Left lung (tissue), 10 donors: ENCODE measurements around the gene TUBAL3. TPM values are rescaled to one million over a fixed set of nuclear protein-coding genes. Genes with fewer than 3 reads are reported as not detected.
A peak's percentile ranks its signal among the peaks of the same experiment; 100 is the strongest.

Experiments used
- ATAC-seq: fragments of 200-7000 bp; cut with Tn5 transposase; one replicate; pipeline ENCODE4 v1.9.1; 2020; ENCODE audit warnings: moderate library complexity
- DNase-seq, 4 donors: peaks; one replicate each; pipeline ENCODE4 v3.0.0-alpha.2; 2013 to 2020
- H3K27ac ChIP-seq, 2 donors: fragments of 200-600 bp; sonication (generic) in 1 of 2; one replicate each; pipeline versions ENCODE4 v1.5.0 to v1.8.0; 2020 to 2021
- H3K27me3 ChIP-seq, 2 donors: fragments of 200-600 bp; sonication (generic) in 1 of 2; one replicate each; pipeline versions ENCODE4 v1.5.0 to v1.8.0; 2020 to 2021
- H3K36me3 ChIP-seq, 2 donors: fragments of 200-600 bp; sonication (generic) in 1 of 2; one replicate each; pipeline versions ENCODE4 v1.5.0 to v1.8.0; 2020 to 2021
- H3K4me1 ChIP-seq, 2 donors: fragments of 200-600 bp; one replicate each; pipeline ENCODE4 v1.8.0; 2021
- H3K4me3 ChIP-seq, 2 donors: fragments of 200-600 bp; sonication (generic) in 1 of 2; one replicate each; pipeline versions ENCODE4 v1.5.0 to v1.8.0; 2020 to 2021; ENCODE audit warnings: mild to moderate bottlenecking in 1 of 2
- H3K9me3 ChIP-seq, 2 donors: fragments of 200-600 bp; sonication (generic) in 1 of 2; one replicate each; pipeline versions ENCODE4 v1.5.0 to v1.8.0; 2020 to 2021
- intact Hi-C, 2 donors: fragments of 100-400 bp; cut with DNase I; formaldehyde crosslinking; loops; one replicate each; pipeline versions ENCODE4 v1.11.2 to v1.14.2; 2022
- polyA plus RNA-seq, 6 donors: library from polyadenylated mRNA; unstranded; fragments of 120-200 nt; gene quantifications; one replicate each; pipeline ENCODE4 v1.2.1, GENCODE V29; 2013; ENCODE audit not compliant: insufficient read length in 6 of 6
- total RNA-seq, 2 donors: library from RNA; stranded (reverse); fragmentation: NEBNext Ultra II Directional; extraction: Animal tissue kit (Norgen Biotek cat#: 25700); gene quantifications; one replicate each; pipeline ENCODE4 v1.2.1, GENCODE V29; 2021
- TF ChIP-seq, protein P1 (sequence below), 2 donors: fragments of 200-600 bp; sonication (generic) in 1 of 2; IDR thresholded peaks; one replicate each; pipeline versions ENCODE4 v1.5.0 to v1.8.0; 2021; ENCODE audit warnings: antibody characterized with exemption in 2 of 2
- donor health status: DM: no; HTN: yes; CAD: no.
- donor health status: DM: no; HTN: no; CAD: no.

The TUBAL3 gene
- total and polyA plus RNA-seq, 8 donors = 0.10 to 0.11 TPM; not detected in 6

DNA sequence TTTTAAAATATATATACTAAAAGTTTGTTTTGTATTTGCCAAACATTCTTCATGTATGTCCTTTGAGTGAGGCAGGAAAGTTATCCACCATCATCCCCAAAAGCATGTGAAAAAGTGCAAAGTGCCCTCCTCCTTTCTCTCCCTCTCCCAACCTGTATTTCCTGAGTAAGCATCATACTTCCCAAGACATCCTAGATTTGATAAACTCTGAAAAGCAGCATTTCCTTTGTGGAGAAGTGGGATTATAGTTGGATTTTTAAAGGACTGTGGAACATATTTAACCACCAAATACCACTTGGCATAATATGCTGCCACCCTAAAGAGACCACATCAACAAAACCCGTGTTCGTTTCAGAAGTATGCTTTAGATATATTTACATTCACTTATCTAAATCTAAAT lies 44.6 kb upstream of the TUBAL3 start:
- peaks cover 8 to 23% of the 10 kb centered on the region in 2 donors for H3K36me3 ChIP-seq
- intact Hi-C loops = loop anchor here in 1 of 2 donors (10.0 kb wide), 1 partner anchor 176 kb away; no protein-coding TSS in a partner anchor
- no peaks in the 10 kb centered on the region for H3K27me3 ChIP-seq
- H3K27ac ChIP-seq = peak overlapping the region; percentile 42 to 81
- H3K4me1 ChIP-seq = peaks cover 4 to 28% of the 10 kb centered on the region in 2 donors
- ATAC-seq (no peak), DNase-seq (no peak)
- H3K9me3 ChIP-seq = no peaks in the 10 kb centered on the region
- TF ChIP-seq, protein P1, sequence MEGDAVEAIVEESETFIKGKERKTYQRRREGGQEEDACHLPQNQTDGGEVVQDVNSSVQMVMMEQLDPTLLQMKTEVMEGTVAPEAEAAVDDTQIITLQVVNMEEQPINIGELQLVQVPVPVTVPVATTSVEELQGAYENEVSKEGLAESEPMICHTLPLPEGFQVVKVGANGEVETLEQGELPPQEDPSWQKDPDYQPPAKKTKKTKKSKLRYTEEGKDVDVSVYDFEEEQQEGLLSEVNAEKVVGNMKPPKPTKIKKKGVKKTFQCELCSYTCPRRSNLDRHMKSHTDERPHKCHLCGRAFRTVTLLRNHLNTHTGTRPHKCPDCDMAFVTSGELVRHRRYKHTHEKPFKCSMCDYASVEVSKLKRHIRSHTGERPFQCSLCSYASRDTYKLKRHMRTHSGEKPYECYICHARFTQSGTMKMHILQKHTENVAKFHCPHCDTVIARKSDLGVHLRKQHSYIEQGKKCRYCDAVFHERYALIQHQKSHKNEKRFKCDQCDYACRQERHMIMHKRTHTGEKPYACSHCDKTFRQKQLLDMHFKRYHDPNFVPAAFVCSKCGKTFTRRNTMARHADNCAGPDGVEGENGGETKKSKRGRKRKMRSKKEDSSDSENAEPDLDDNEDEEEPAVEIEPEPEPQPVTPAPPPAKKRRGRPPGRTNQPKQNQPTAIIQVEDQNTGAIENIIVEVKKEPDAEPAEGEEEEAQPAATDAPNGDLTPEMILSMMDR (IDR thresholded peaks at IDR 0.05) = no peak
- peak overlapping the region in 1 of 2 donors; percentile 47 for H3K4me3 ChIP-seq

DNA sequence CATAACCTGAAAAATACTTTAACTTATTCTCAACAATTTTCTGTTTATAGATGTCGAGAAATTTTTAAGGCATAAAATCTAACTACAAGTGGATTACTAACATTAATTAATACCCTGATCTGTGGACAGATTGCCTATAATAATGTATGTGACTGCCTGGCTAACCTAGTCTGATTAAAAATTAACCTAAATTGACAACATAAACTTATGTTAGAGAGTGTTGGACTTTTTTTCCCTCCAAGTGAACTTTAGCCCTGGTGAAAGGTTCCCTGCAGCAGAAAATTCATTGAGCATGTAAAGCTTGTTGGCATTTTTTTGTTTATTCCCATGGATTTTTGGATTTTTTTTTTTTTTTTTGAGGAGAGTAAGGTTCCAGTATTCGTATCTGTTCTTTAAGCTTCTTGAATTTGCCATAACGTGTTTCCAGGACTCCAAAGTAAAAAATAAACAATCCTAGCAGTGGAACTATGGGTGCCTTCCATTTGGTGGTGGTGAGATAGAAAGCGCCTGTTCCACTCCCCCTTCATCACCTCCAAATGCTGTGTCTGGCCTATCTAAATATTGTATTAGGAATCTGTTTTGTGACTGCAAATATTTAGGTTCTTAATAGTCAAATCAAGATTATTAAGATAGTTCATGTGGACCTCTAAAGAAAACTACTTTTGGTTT lies 43.8 kb upstream of the TUBAL3 start:
- TF ChIP-seq, protein P1 (IDR thresholded peaks at IDR 0.05) = no peak
- no peak for DNase-seq

DNA sequence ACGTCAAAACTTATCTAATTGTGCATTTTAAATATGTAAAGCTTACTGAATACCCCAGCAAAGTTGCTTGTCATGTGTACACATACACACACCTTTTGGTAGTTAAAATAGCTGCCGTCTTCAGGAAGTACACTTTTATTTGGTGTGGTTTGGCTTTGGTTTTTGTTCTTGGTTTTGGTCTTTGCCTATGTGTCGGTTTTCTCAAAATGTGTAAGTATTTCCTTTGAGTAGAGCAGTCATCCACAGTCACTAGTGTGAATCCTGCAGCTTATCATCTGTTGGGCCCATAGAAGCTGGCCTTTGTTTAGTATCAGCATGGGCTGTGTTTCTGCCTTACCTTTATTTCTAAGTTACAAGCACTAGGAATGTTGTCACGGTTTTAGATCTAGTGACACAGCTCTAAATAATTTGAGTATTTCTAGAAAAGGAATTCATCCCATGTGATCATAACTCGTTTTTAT lies 43.0 kb upstream of the TUBAL3 start:
- no peak for DNase-seq
- H3K27me3 ChIP-seq = no peaks in the 10 kb centered on the region
- H3K4me1 ChIP-seq = peaks cover 4 to 28% of the 10 kb centered on the region in 2 donors
- intact Hi-C loops = loop anchor here in 1 of 2 donors (10.0 kb wide), 1 partner anchor 177 kb away; no protein-coding TSS in a partner anchor
- H3K36me3 ChIP-seq = peaks cover 0 to 7% of the 10 kb centered on the region in 2 donors
- peak overlapping the region; percentile 27 to 47 for H3K4me3 ChIP-seq
- TF ChIP-seq, protein P1 (IDR thresholded peaks at IDR 0.05) = no peak
- peak overlapping the region; percentile 67 to 81 for H3K27ac ChIP-seq
- H3K9me3 ChIP-seq = no peaks in the 10 kb centered on the region
- peak; percentile 31 for ATAC-seq

More for the DNA sequence above, 43.8 kb upstream of the TUBAL3 start:
- no peak for ATAC-seq
- Histone ChIP-seq H3K4me3 (peak overlapping the region; percentile 27 to 47), H3K36me3 (peaks cover 5 to 15% of the 10 kb centered on the region in 2 donors), H3K4me1 (peaks cover 4 to 28% of the 10 kb centered on the region in 2 donors), H3K27ac (peak overlapping the region; percentile 67 to 81), H3K9me3 (no peaks in the 10 kb centered on the region), H3K27me3 (no peaks in the 10 kb centered on the region)
- intact Hi-C loops = loop anchor here in 1 of 2 donors (10.0 kb wide), 1 partner anchor 176 kb away; no protein-coding TSS in a partner anchor

DNA sequence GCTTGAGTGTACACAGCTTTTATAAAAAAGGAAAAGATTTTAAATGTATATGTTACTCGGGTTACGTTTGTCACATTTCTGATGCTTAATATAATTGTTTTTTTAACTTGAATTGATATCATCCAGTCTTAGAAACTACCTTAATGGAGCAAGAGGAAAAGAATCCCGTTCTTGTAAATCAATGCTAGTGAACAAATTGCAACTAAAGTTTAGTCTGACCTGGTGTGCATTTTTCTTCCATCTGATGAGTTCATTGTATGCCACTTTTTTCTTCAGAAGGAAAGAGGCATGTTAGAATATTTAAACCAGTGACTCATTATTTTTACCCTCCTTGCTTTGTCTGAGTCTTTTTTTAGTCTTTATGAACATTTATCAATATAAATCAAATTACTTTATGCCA lies 42.4 kb upstream of the TUBAL3 start:
- Histone ChIP-seq H3K4me1 (peaks cover 4 to 32% of the 10 kb centered on the region in 2 donors), H3K27me3 (no peaks in the 10 kb centered on the region), H3K9me3 (no peaks in the 10 kb centered on the region), H3K27ac (peak overlapping the region; percentile 67 to 81), H3K4me3 (peak overlapping the region; percentile 27 to 47), H3K36me3 (peaks cover 0 to 1% of the 10 kb centered on the region in 2 donors)
- ATAC-seq (peak; percentile 5), DNase-seq (no peak)
- intact Hi-C loops = loop anchor here in 1 of 2 donors (10.0 kb wide), 1 partner anchor 178 kb away; no protein-coding TSS in a partner anchor
- TF ChIP-seq, protein P1 (IDR thresholded peaks at IDR 0.05) = no peak

DNA sequence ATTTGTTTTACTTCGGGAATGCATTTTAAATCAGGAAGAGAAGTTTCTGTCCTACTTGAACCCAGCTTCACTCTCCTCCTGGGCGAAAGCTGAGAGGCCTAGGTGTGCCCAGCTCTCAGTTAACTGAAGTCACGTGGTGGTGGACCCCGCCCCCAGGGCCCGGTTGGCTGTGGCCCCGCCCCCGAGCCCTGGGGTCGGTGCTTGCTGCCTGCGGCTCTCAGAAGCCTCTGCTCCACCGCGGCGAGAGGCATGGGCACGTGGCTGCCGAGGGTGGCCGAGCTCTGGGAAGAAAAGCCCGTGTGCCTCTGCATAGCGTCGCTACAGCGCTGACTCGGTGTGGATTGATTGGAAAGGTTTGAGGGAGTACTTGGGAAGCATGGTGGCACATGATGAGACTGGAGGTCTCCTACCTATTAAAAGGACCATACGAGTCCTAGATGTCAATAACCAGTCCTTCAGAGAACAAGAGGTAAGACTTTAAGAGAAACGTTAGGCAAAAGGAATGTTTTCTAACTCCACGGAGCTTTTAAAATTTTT lies 41.8 kb upstream of the TUBAL3 start:
- no peaks in the 10 kb centered on the region for H3K36me3 ChIP-seq
- TF ChIP-seq, protein P1 (IDR thresholded peaks at IDR 0.05) = no peak
- H3K27ac ChIP-seq = peak overlapping the region; percentile 67 to 81
- DNase-seq (peak; percentile 78 to 97 (median 92)), ATAC-seq (peak; percentile 94)
- peaks cover 4 to 34% of the 10 kb centered on the region in 2 donors for H3K4me1 ChIP-seq
- intact Hi-C loops = loop anchor here in 1 of 2 donors (10.0 kb wide), 1 partner anchor 178 kb away; no protein-coding TSS in a partner anchor
- no peaks in the 10 kb centered on the region for H3K9me3 ChIP-seq
- no peaks in the 10 kb centered on the region for H3K27me3 ChIP-seq
- H3K4me3 ChIP-seq = peak overlapping the region; percentile 27 to 47
